Activated CD8-positive, alpha-beta T cell treated with anti-CD3 and anti-CD28 coated beads for 36 hours (primary cell): ENCODE results near the gene TTC33. TPM values are rescaled to one million over a fixed set of nuclear protein-coding genes. Genes with fewer than 3 reads are reported as not detected.

ENCODE experiments used
- ATAC-seq: fragments of 200-7000 bp; cut with Tn5 transposase; one replicate; pipeline ENCODE4 v1.10.0; 2021; ENCODE audit warnings: mild to moderate bottlenecking, moderate library complexity
- CTCF ChIA-PET: fragments of 350-600 bp; sonication (Branson Sonifier 250); formaldehyde crosslinking; loops from one replicate; lab custom pipeline; 2021; ENCODE audit warnings: antibody characterized with exemption; lab: Charles Lee
- POLR2A ChIA-PET: fragments of 350-600 bp; sonication (Branson Sonifier 250); formaldehyde crosslinking; loops from one replicate; lab custom pipeline; 2021; ENCODE audit warnings: antibody characterized with exemption; lab: Charles Lee
- DNase-seq: peaks from one replicate; pipeline ENCODE4 v3.0.0-alpha.2; 2020
- H3K27ac Mint-ChIP-seq: one replicate; pipeline ENCODE4 v1.8.0; 2021; ENCODE audit warnings: mild to moderate bottlenecking, mixed read lengths
- H3K27me3 Mint-ChIP-seq: one replicate; pipeline ENCODE4 v1.8.0; 2021; ENCODE audit warnings: mixed read lengths
- H3K36me3 Mint-ChIP-seq: one replicate; pipeline ENCODE4 v1.8.0; 2021; ENCODE audit warnings: low read depth, mixed read lengths
- H3K4me1 Mint-ChIP-seq: one replicate; pipeline ENCODE4 v1.8.0; 2021; ENCODE audit warnings: low read depth, mixed read lengths
- H3K4me3 Mint-ChIP-seq: one replicate; pipeline ENCODE4 v1.8.0; 2021; ENCODE audit warnings: mild to moderate bottlenecking, moderate library complexity, mixed read lengths
- H3K9me3 Mint-ChIP-seq: one replicate; pipeline ENCODE4 v1.8.0; 2021; ENCODE audit warnings: mixed read lengths
- intact Hi-C: fragments of 100-400 bp; cut with micrococcal nuclease; formaldehyde crosslinking; loops from one replicate; pipeline ENCODE4 v1.10.0; 2022
- total RNA-seq, 2 experiments: library from RNA; stranded (reverse); gene quantifications; one replicate each; pipeline ENCODE4 v1.2.3, GENCODE V29; 2021
- TF ChIP-seq, protein P1 (sequence below): fragments of 200-600 bp; IDR thresholded peaks from one replicate; pipeline ENCODE4 v1.8.0; 2022; ENCODE audit warnings: antibody characterized with exemption, mild to moderate bottlenecking

The TTC33 gene
- total RNA-seq, 2 experiments from 2014 or later = 21.4 to 21.5 TPM

DNA sequence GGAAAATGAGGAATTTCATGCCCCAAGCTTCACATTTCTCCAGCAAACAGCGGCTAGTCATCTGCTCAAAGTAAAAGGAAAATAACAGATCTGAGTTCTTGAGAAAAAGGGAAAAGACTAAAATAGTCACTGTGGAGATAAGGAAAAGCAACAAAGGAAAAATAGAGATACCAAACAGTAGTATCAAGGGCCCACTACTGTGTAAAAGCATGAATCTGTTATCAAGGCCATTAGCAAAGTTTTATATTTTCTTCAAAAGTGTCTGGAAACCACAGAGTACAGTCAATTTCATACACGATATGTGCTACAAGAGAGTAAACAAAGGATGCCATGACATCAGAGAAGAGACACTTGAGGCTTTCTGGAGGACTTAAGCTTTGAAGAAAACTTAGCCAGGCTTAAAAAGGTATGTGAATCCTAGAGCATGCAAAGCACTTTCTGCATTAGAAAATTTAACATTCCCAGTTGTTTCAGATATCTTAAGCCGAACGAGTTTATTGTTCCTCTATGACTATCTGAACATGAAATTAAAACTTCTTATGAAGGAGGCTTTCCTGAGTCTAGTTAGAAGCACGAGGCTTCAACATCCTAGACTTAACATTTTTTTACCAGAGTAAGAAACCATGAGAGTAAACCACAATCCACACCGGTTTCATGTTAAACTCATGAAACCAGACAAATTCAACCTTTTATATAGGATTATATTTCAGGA is 1.2 kb downstream of the TTC33 start:
- DNase-seq (no peak), ATAC-seq (peak; percentile 35)
- Mint-ChIP-seq H3K4me1 (peaks cover 16% of the 10 kb centered on the region), H3K27me3 (no peaks in the 10 kb centered on the region), H3K36me3 (peaks cover 26% of the 10 kb centered on the region), H3K9me3 (no peaks in the 10 kb centered on the region), H3K4me3 (no peak overlapping the region), H3K27ac (no peak overlapping the region)
- TF ChIP-seq, protein P1, sequence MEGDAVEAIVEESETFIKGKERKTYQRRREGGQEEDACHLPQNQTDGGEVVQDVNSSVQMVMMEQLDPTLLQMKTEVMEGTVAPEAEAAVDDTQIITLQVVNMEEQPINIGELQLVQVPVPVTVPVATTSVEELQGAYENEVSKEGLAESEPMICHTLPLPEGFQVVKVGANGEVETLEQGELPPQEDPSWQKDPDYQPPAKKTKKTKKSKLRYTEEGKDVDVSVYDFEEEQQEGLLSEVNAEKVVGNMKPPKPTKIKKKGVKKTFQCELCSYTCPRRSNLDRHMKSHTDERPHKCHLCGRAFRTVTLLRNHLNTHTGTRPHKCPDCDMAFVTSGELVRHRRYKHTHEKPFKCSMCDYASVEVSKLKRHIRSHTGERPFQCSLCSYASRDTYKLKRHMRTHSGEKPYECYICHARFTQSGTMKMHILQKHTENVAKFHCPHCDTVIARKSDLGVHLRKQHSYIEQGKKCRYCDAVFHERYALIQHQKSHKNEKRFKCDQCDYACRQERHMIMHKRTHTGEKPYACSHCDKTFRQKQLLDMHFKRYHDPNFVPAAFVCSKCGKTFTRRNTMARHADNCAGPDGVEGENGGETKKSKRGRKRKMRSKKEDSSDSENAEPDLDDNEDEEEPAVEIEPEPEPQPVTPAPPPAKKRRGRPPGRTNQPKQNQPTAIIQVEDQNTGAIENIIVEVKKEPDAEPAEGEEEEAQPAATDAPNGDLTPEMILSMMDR = no peak
- intact Hi-C loops = loop anchor here (2.0 to 10.0 kb wide), 3 partner anchors 42 to 123 kb away; partner anchors contain the start of gene RPL37
- ChIA-PET CTCF (interaction anchor here (0.9 kb wide), 1 partner anchor 78 kb away, joined by 3 read pairs; no protein-coding TSS in a partner anchor), POLR2A (interaction anchor here (0.6 to 2.0 kb wide), 4 partner anchors 75 to 562 kb away, joined by 4 to 8 read pairs (median 5); partner anchors contain the start of genes PTGER4 and RPL37)

GRCh38 chr5:40746703-40747102 is 9.1 kb downstream of the TTC33 start:
- intact Hi-C loops = no loop called here
- Mint-ChIP-seq H3K4me1 (peaks cover 28% of the 10 kb centered on the region), H3K4me3 (no peak overlapping the region), H3K27me3 (no peaks in the 10 kb centered on the region), H3K27ac (no peak overlapping the region), H3K36me3 (peaks cover 31% of the 10 kb centered on the region), H3K9me3 (no peaks in the 10 kb centered on the region)
- ChIA-PET POLR2A (no interaction called here), CTCF (no interaction called here)
- TF ChIP-seq, protein P1 = no peak
- no peak for DNase-seq
- no peak for ATAC-seq

- H3K27me3 Mint-ChIP-seq = no peaks in the 10 kb centered on the region
- POLR2A ChIA-PET = interaction anchor here (1.0 kb wide), 1 partner anchor 20 kb away, joined by 3 read pairs; no protein-coding TSS in a partner anchor
- TF ChIP-seq, protein P1 = no peak
- peaks cover 14% of the 10 kb centered on the region for H3K9me3 Mint-ChIP-seq
- intact Hi-C loops = no loop called here
- H3K4me1 Mint-ChIP-seq = peaks cover 16% of the 10 kb centered on the region
- CTCF ChIA-PET = interaction anchor here (0.9 to 1.4 kb wide), 2 partner anchors 28 to 1030 kb away, joined by 3 to 4 read pairs; no protein-coding TSS in a partner anchor
- no peak overlapping the region for H3K27ac Mint-ChIP-seq
- DNase-seq (no peak), ATAC-seq (no peak)
- no peak overlapping the region for H3K4me3 Mint-ChIP-seq
- H3K36me3 Mint-ChIP-seq = peaks cover 42% of the 10 kb centered on the region
Observed at GRCh38 chr5:40743771-40744170, 12.0 kb downstream of the TTC33 start.

- ATAC-seq (no peak), DNase-seq (no peak)
- intact Hi-C loops = loop anchor here (5.0 to 10.0 kb wide), 4 partner anchors 51 to 1154 kb away; no protein-coding TSS in a partner anchor
- ChIA-PET POLR2A (no interaction called here), CTCF (interaction anchor here (1.4 to 1.6 kb wide), 3 partner anchors 9 to 790 kb away, joined by 4 to 10 read pairs (median 4); no protein-coding TSS in a partner anchor)
- Mint-ChIP-seq H3K27ac (no peak overlapping the region), H3K36me3 (peaks cover 46% of the 10 kb centered on the region), H3K4me1 (peaks cover 29% of the 10 kb centered on the region), H3K4me3 (no peak overlapping the region), H3K27me3 (no peaks in the 10 kb centered on the region), H3K9me3 (peaks cover 16% of the 10 kb centered on the region)
- TF ChIP-seq, protein P1 = no peak
Observed at GRCh38 chr5:40738502-40738901, 17.3 kb downstream of the TTC33 start.
